CD4-positive, alpha-beta T cell treated with Interferon alpha-2 for 1 hour (primary cell): ENCODE results near the gene SELENON.
A peak's percentile ranks its signal among the peaks of the same experiment; 100 is the strongest.

ENCODE experiments used
- DNase-seq, 2 donors: peaks; one replicate each; pipeline ENCODE4 v3.0.0-alpha.2; 2020 to 2022

Gene SELENON

GRCh38 chr1:25770541-25771220, 29.3 kb upstream of the SELENON start:
- DNase-seq = no peak

- DNase-seq = peak in 1 of 2 donors; percentile 22
These were observed 28.5 kb upstream of the SELENON start for GRCh38 chr1:25771221-25772114.

GRCh38 chr1:25772164-25772563, 27.8 kb upstream of the SELENON start:
- no peak for DNase-seq

GRCh38 chr1:25772692-25773245, 27.2 kb upstream of the SELENON start:
- DNase-seq = no peak

- DNase-seq = no peak
These were observed 26.4 kb upstream of the SELENON start for GRCh38 chr1:25773441-25774125.

- DNase-seq = peak in 1 of 2 donors; percentile 8
These were observed 25.7 kb upstream of the SELENON start for GRCh38 chr1:25774206-25774803.

- peak; percentile 70 to 82 for DNase-seq
These were observed 24.8 kb upstream of the SELENON start for GRCh38 chr1:25774921-25775771.

- no peak for DNase-seq
These were observed 20.6 kb upstream of the SELENON start for GRCh38 chr1:25779388-25779787.

GRCh38 chr1:25779894-25780293, 20.1 kb upstream of the SELENON start:
- no peak for DNase-seq

GRCh38 chr1:25780318-25781129, 19.5 kb upstream of the SELENON start:
- no peak for DNase-seq

GRCh38 chr1:25781130-25781433, 18.9 kb upstream of the SELENON start:
- DNase-seq = no peak

- DNase-seq = no peak
These were observed 17.3 kb upstream of the SELENON start for GRCh38 chr1:25782608-25783201.

GRCh38 chr1:25784575-25785051, 15.4 kb upstream of the SELENON start:
- no peak for DNase-seq

- DNase-seq = no peak
These were observed 14.5 kb upstream of the SELENON start for GRCh38 chr1:25785333-25786067.

GRCh38 chr1:25786887-25787759, 12.9 kb upstream of the SELENON start:
- DNase-seq = no peak

- DNase-seq = no peak
These were observed 12.2 kb upstream of the SELENON start for GRCh38 chr1:25787760-25788166.

GRCh38 chr1:25790472-25790871, 9.5 kb upstream of the SELENON start:
- DNase-seq = no peak

- DNase-seq = no peak
These were observed 7.9 kb upstream of the SELENON start for GRCh38 chr1:25792115-25792514.
